Neural cell (in vitro differentiated cells): ENCODE measurements around the gene SGCE. TPM values are rescaled to one million over a fixed set of nuclear protein-coding genes. Genes with fewer than 3 reads are reported as not detected.

ENCODE experiments used
- H2AFZ ChIP-seq: fragments of 200-600, 300-800 bp; sonication (generic), shearing (Covaris generic); 2 replicates; pipeline ENCODE4 v1.6.0; 2014; ENCODE audit warnings: low read depth, mild to moderate bottlenecking, antibody characterized with exemption, low read length, moderate library complexity
- H3F3A ChIP-seq: fragments of 200-600 bp; shearing (Covaris generic); 2 replicates; pipeline ENCODE4 v1.6.1; 2016; ENCODE audit warnings: mild to moderate bottlenecking, moderate library complexity, mixed read lengths, antibody characterized with exemption, low read length; ENCODE audit not compliant: insufficient read depth, poor library complexity, severe bottlenecking
- H3K27ac ChIP-seq: fragments of 200-600, 300-800 bp; sonication (generic), shearing (Covaris generic); 2 replicates; pipeline ENCODE4 v1.5.1; 2014; ENCODE audit warnings: mild to moderate bottlenecking, low read length, moderate library complexity
- H3K27me3 ChIP-seq: fragments of 300-800, 200-600 bp; sonication (generic), shearing (Covaris generic); 2 replicates; pipeline ENCODE4 v1.6.0; 2014; ENCODE audit warnings: mild to moderate bottlenecking, low read depth, low read length, moderate library complexity; ENCODE audit not compliant: insufficient read depth
- H3K36me3 ChIP-seq: fragments of 300-800, 200-600 bp; sonication (generic), shearing (Covaris generic); 2 replicates; pipeline ENCODE4 v1.5.1; 2014; ENCODE audit warnings: mild to moderate bottlenecking, antibody characterized with exemption, low read length, moderate library complexity; ENCODE audit not compliant: insufficient read depth
- H3K4me2 ChIP-seq: fragments of 300-800, 200-600 bp; sonication (generic), shearing (Covaris generic); 2 replicates; pipeline ENCODE4 v1.6.0; 2014; ENCODE audit warnings: mild to moderate bottlenecking, low read length
- H3K4me3 ChIP-seq: fragments of 300-800, 200-600 bp; sonication (generic), shearing (Covaris generic); 2 replicates; pipeline ENCODE4 v1.5.1; 2014; ENCODE audit warnings: mild to moderate bottlenecking, low read length, moderate library complexity
- H3K79me2 ChIP-seq: fragments of 200-600 bp; shearing (Covaris generic); replicated peaks from 2 replicates; pipeline ENCODE4 v1.6.0; 2014; ENCODE audit warnings: mild to moderate bottlenecking, low read length, moderate library complexity; ENCODE audit not compliant: insufficient read depth
- H3K9ac ChIP-seq: fragments of 300-800, 200-600 bp; sonication (generic), shearing (Covaris generic); 2 replicates; pipeline ENCODE4 v1.6.1; 2016; ENCODE audit warnings: mild to moderate bottlenecking, low read length, mixed read lengths
- H3K9me2 ChIP-seq: fragments of 200-600 bp; shearing (Covaris generic); 2 replicates; pipeline ENCODE4 v1.6.1; 2016; ENCODE audit warnings: mild to moderate bottlenecking, low read length, mixed read lengths; ENCODE audit not compliant: insufficient read depth
- H3K9me3 ChIP-seq: fragments of 200-600, 300-800 bp; sonication (generic), shearing (Covaris generic); 2 replicates; pipeline ENCODE4 v1.6.1; 2016; ENCODE audit warnings: mild to moderate bottlenecking, mixed run types, low read length, moderate library complexity, mixed read lengths
- H4K20me1 ChIP-seq: fragments of 200-600 bp; shearing (Covaris generic); 2 replicates; pipeline ENCODE4 v1.6.1; 2016; ENCODE audit warnings: mild to moderate bottlenecking, mixed run types; ENCODE audit not compliant: insufficient read depth
- CTCF ChIP-seq: fragments of 450-650 bp; IDR thresholded peaks from 2 replicates; pipeline ENCODE4 v1.5.1; 2014; ENCODE audit warnings: antibody characterized with exemption, mild to moderate bottlenecking, moderate library complexity; ENCODE audit not compliant: poor library complexity, severe bottlenecking
- EP300 ChIP-seq: fragments of 450-650 bp; conservative IDR thresholded peaks from 2 replicates; pipeline ENCODE4 v1.6.1; 2014; ENCODE audit warnings: antibody characterized with exemption, mild to moderate bottlenecking, moderate library complexity; ENCODE audit not compliant: poor library complexity, severe bottlenecking
- EZH2 ChIP-seq: fragments of 200-600, 300-800 bp; shearing (Covaris generic), sonication (generic); IDR thresholded peaks from 2 replicates; pipeline ENCODE4 v1.6.1; 2014; ENCODE audit warnings: antibody characterized with exemption, low read length, borderline replicate concordance, mild to moderate bottlenecking; ENCODE audit not compliant: insufficient read depth, poor library complexity, severe bottlenecking
- MXI1 ChIP-seq: fragments of 450-650 bp; conservative IDR thresholded peaks from 2 replicates; pipeline ENCODE4 v1.6.1; 2014; ENCODE audit warnings: antibody characterized with exemption, mild to moderate bottlenecking; ENCODE audit not compliant: poor library complexity, severe bottlenecking
- POLR2AphosphoS5 ChIP-seq: IDR thresholded peaks from 2 replicates; pipeline ENCODE4 v1.6.1; 2012
- RAD21 ChIP-seq: fragments of 450-650 bp; conservative IDR thresholded peaks from 2 replicates; pipeline ENCODE4 v1.6.1; 2014; ENCODE audit warnings: antibody characterized with exemption, mild to moderate bottlenecking, moderate library complexity
- REST ChIP-seq: IDR thresholded peaks from 2 replicates; pipeline ENCODE4 v1.6.1; 2012; ENCODE audit warnings: borderline replicate concordance
- SMC3 ChIP-seq: fragments of 450-650 bp; conservative IDR thresholded peaks from 2 replicates; pipeline ENCODE4 v1.6.1; 2014; ENCODE audit warnings: antibody characterized with exemption, mild to moderate bottlenecking, moderate library complexity; ENCODE audit not compliant: poor library complexity
- TAF1 ChIP-seq: IDR thresholded peaks from 2 replicates; pipeline ENCODE4 v1.6.1; 2012; ENCODE audit warnings: low read depth
- polyA plus RNA-seq: library from polyadenylated mRNA; depleted of rRNA; stranded (reverse); fragments of >200 nt; gene quantifications from 2 replicates; pipeline ENCODE4 v1.2.3, GENCODE V29; 2014

Gene SGCE
- polyA plus RNA-seq, 1 donor from 2014 or later: 94.6 TPM

- no peaks in the 10 kb centered on the region for H3K27me3 ChIP-seq
- no peak overlapping the region for H3K9ac ChIP-seq
- H3K9me3 ChIP-seq: no peaks in the 10 kb centered on the region
- H3K79me2 ChIP-seq: peaks cover 40% of the 10 kb centered on the region
- H3K27ac ChIP-seq: no peak overlapping the region
- no peak overlapping the region for H2AFZ ChIP-seq
- H3K4me2 ChIP-seq: no peak overlapping the region
- no peak for TF ChIP-seq EP300
- TF ChIP-seq TAF1: no peak
- no peak for TF ChIP-seq RAD21
- no peak for TF ChIP-seq CTCF
- TF ChIP-seq EZH2: no peak
- no peak for TF ChIP-seq SMC3
- no peak for TF ChIP-seq POLR2AphosphoS5
- no peak for TF ChIP-seq MXI1
- no peak for TF ChIP-seq REST
- peaks cover 5% of the 10 kb centered on the region for H3F3A ChIP-seq
- peaks cover 5% of the 10 kb centered on the region for H4K20me1 ChIP-seq
- peaks cover 16% of the 10 kb centered on the region for H3K36me3 ChIP-seq
- no peaks in the 10 kb centered on the region for H3K9me2 ChIP-seq
- H3K4me3 ChIP-seq: no peak overlapping the region
These were observed 11.1 kb upstream of the SGCE start for GRCh38 chr7:94666879-94667587.

GRCh38 chr7:94665426-94665825 is 9.5 kb upstream of the SGCE start:
- H3K36me3 ChIP-seq: peaks cover 16% of the 10 kb centered on the region
- H2AFZ ChIP-seq: no peak overlapping the region
- TF ChIP-seq EP300: no peak
- TF ChIP-seq RAD21: no peak
- no peak for TF ChIP-seq EZH2
- TF ChIP-seq SMC3: no peak
- TF ChIP-seq POLR2AphosphoS5: no peak
- TF ChIP-seq REST: no peak
- no peak for TF ChIP-seq MXI1
- TF ChIP-seq TAF1: no peak
- TF ChIP-seq CTCF: no peak
- no peak overlapping the region for H3K4me3 ChIP-seq
- H3K79me2 ChIP-seq: peaks cover 47% of the 10 kb centered on the region
- no peaks in the 10 kb centered on the region for H3K9me2 ChIP-seq
- H3K27ac ChIP-seq: no peak overlapping the region
- H3K27me3 ChIP-seq: no peaks in the 10 kb centered on the region
- H3K9ac ChIP-seq: no peak overlapping the region
- H3K4me2 ChIP-seq: no peak overlapping the region
- H4K20me1 ChIP-seq: peaks cover 9% of the 10 kb centered on the region
- no peaks in the 10 kb centered on the region for H3F3A ChIP-seq
- H3K9me3 ChIP-seq: no peaks in the 10 kb centered on the region
